Uterus (tissue), 2 donors: ENCODE results near the gene RASSF8.

Source experiments
- CTCF ChIP-seq, 4 experiments: fragments of 200-600 bp in 2 of 4; fragments of 450-650 bp in 2 of 4; sonication (generic) in 2 of 4; IDR thresholded peaks; one replicate each; pipeline ENCODE4 v1.5.1; 2016 to 2019; ENCODE audit warnings: antibody characterized with exemption in 4 of 4, mild to moderate bottlenecking in 2 of 4, moderate library complexity in 1 of 4
- POLR2A ChIP-seq, 2 donors: fragments of 450-650 bp; IDR thresholded peaks; one replicate each; pipeline ENCODE4 v1.6.1; 2016; ENCODE audit warnings: antibody characterized with exemption in 2 of 2, mild to moderate bottlenecking in 1 of 2, moderate library complexity in 1 of 2

- no peak for TF ChIP-seq CTCF (IDR thresholded peaks at IDR 0.05)
- TF ChIP-seq POLR2A (IDR thresholded peaks at IDR 0.05) = no peak
Measured at GRCh38 chr12:25938581-25938980, 19.9 kb upstream of the RASSF8 start.
